GM23338 (cell line): ENCODE measurements around the gene MSH2. TPM values are rescaled to one million over a fixed set of nuclear protein-coding genes. Genes with fewer than 3 reads are reported as not detected.

Experiments
- ATAC-seq: fragments of 200-7000 bp; cut with Tn5 transposase; 3 replicates; pipeline ENCODE4 v1.9.1; 2020
- DNase-seq: peaks from one replicate; pipeline ENCODE4 v3.0.0-alpha.2; 2015; ENCODE audit warnings: low spot score
- H2AFZ ChIP-seq: fragments of 200-600 bp; sonication (generic); 2 replicates; pipeline ENCODE4 v1.8.0; 2016; ENCODE audit warnings: antibody characterized with exemption, mild to moderate bottlenecking, moderate library complexity
- H3F3A ChIP-seq: fragments of 200-600 bp; sonication (generic); replicated peaks from 2 replicates; pipeline ENCODE4 v1.8.0; 2017; ENCODE audit warnings: antibody characterized with exemption, mixed run types, low read depth
- H3K27ac ChIP-seq: fragments of 200-600 bp; sonication (generic); 2 replicates; pipeline ENCODE4 v1.6.1; 2016; ENCODE audit warnings: low read depth
- H3K27me3 ChIP-seq: fragments of 200-600 bp; sonication (generic); 2 replicates; pipeline ENCODE4 v1.8.0; 2016; ENCODE audit warnings: mild to moderate bottlenecking, mixed run types, moderate library complexity; ENCODE audit not compliant: insufficient read depth
- H3K36me3 ChIP-seq: fragments of 200-600 bp; sonication (generic); 2 replicates; pipeline ENCODE4 v1.8.0; 2016; ENCODE audit warnings: mild to moderate bottlenecking; ENCODE audit not compliant: insufficient read depth
- H3K4me1 ChIP-seq: fragments of 200-600 bp; sonication (generic); 2 replicates; pipeline ENCODE4 v1.8.0; 2016; ENCODE audit warnings: mild to moderate bottlenecking, moderate library complexity; ENCODE audit not compliant: insufficient read depth
- H3K4me2 ChIP-seq: fragments of 200-600 bp; sonication (generic); 2 replicates; pipeline ENCODE4 v1.7.1; 2017; ENCODE audit warnings: mixed run types
- H3K4me3 ChIP-seq: fragments of 200-600 bp; sonication (generic); 2 replicates; pipeline ENCODE4 v1.6.1; 2016; ENCODE audit warnings: mixed run types
- H3K79me2 ChIP-seq: fragments of 200-600 bp; sonication (generic); replicated peaks from 2 replicates; pipeline ENCODE4 v1.8.0; 2017; ENCODE audit warnings: mild to moderate bottlenecking; ENCODE audit not compliant: insufficient read depth
- H3K9me2 ChIP-seq: fragments of 200-600 bp; sonication (generic); 2 replicates; pipeline ENCODE4 v1.8.0; 2017; ENCODE audit not compliant: insufficient read depth
- H4K20me1 ChIP-seq: fragments of 200-600 bp; sonication (generic); replicated peaks from 2 replicates; pipeline ENCODE4 v1.8.0; 2017; ENCODE audit warnings: mild to moderate bottlenecking; ENCODE audit not compliant: insufficient read depth
- H3K27ac Mint-ChIP-seq: 2 replicates; pipeline ENCODE4 v1.8.0; 2020; ENCODE audit warnings: inconsistent platforms, mild to moderate bottlenecking, moderate library complexity, mixed read lengths
- H3K27me3 Mint-ChIP-seq: 3 replicates; pipeline ENCODE4 v1.8.0; 2022; ENCODE audit warnings: low read depth, mild to moderate bottlenecking, moderate library complexity, mixed read lengths, inconsistent platforms; ENCODE audit not compliant: insufficient read depth, poor library complexity
- H3K36me3 Mint-ChIP-seq: 3 replicates; pipeline ENCODE4 v1.8.0; 2021; ENCODE audit warnings: low read depth, mild to moderate bottlenecking, inconsistent platforms, moderate library complexity, mixed read lengths
- H3K4me1 Mint-ChIP-seq: 3 replicates; pipeline ENCODE4 v1.8.0; 2020; ENCODE audit warnings: mild to moderate bottlenecking, inconsistent platforms, mixed read lengths
- H3K4me3 Mint-ChIP-seq: 3 replicates; pipeline ENCODE4 v1.8.0; 2021; ENCODE audit warnings: moderate library complexity, mild to moderate bottlenecking, inconsistent platforms, mixed read lengths
- H3K9me3 Mint-ChIP-seq: 3 replicates; pipeline ENCODE4 v1.8.0; 2020; ENCODE audit warnings: moderate library complexity, mild to moderate bottlenecking, inconsistent platforms, mixed read lengths
- CREB1 ChIP-seq: fragments of 250-450 bp; sonication (Bioruptor Pico); IDR thresholded peaks from 2 replicates; pipeline ENCODE4 v1.5.0; 2020; ENCODE audit warnings: low read depth, mild to moderate bottlenecking, moderate library complexity
- CTCF ChIP-seq, 2 experiments: fragments of 200-600 bp in 1 of 2; sonication (generic) in 1 of 2; conservative IDR thresholded peaks; 2 replicates each; pipeline versions ENCODE4 v1.5.1 to v1.6.1; 2016 to 2017; ENCODE audit warnings: antibody characterized with exemption in 2 of 2, low read depth in 2 of 2, mild to moderate bottlenecking in 2 of 2, moderate library complexity in 1 of 2
- ETS1 ChIP-seq: IDR thresholded peaks from 2 replicates; pipeline ENCODE4 v1.6.1; 2016; ENCODE audit warnings: antibody characterized with exemption
- EZH2 ChIP-seq: fragments of 200-600 bp; sonication (generic); IDR thresholded peaks from one replicate; pipeline ENCODE4 v1.8.0; 2017; ENCODE audit warnings: antibody characterized with exemption, mild to moderate bottlenecking, low read depth; ENCODE audit not compliant: unreplicated experiment
- EZH2phosphoT487 ChIP-seq: fragments of 200-600 bp; sonication (generic); IDR thresholded peaks from one replicate; pipeline ENCODE4 v1.8.1; 2018; ENCODE audit warnings: antibody characterized with exemption; ENCODE audit not compliant: unreplicated experiment
- JUNB ChIP-seq: IDR thresholded peaks from one replicate; pipeline ENCODE4 v1.6.1; 2016; ENCODE audit warnings: antibody characterized with exemption; ENCODE audit not compliant: unreplicated experiment
- NANOG ChIP-seq: IDR thresholded peaks from 2 replicates; pipeline ENCODE4 v1.6.1; 2016; ENCODE audit warnings: antibody characterized with exemption, borderline replicate concordance
- POLR2AphosphoS5 ChIP-seq: IDR thresholded peaks from 2 replicates; pipeline ENCODE4 v1.6.1; 2016; ENCODE audit warnings: antibody characterized with exemption, low read depth
- REST ChIP-seq: IDR thresholded peaks from one replicate; pipeline ENCODE4 v1.6.1; 2018; ENCODE audit warnings: antibody characterized with exemption; ENCODE audit not compliant: unreplicated experiment
- STAT1 ChIP-seq: IDR thresholded peaks from one replicate; pipeline ENCODE4 v1.6.1; 2016; ENCODE audit warnings: antibody characterized with exemption; ENCODE audit not compliant: unreplicated experiment
- ZNF114 ChIP-seq: fragments of 250-450 bp; sonication (Bioruptor Pico); IDR thresholded peaks from 2 replicates; pipeline ENCODE4 v1.5.0; 2020; ENCODE audit warnings: mild to moderate bottlenecking, moderate library complexity
- ZNF331 ChIP-seq: fragments of 250-450 bp; sonication (Bioruptor Pico); IDR thresholded peaks from 2 replicates; pipeline ENCODE4 v1.5.0; 2020; ENCODE audit warnings: low read depth, mild to moderate bottlenecking, moderate library complexity
- ZNF462 ChIP-seq: fragments of 250-450 bp; sonication (Bioruptor Pico); IDR thresholded peaks from 2 replicates; pipeline ENCODE4 v1.5.0; 2020; ENCODE audit warnings: mild to moderate bottlenecking, moderate library complexity
- polyA plus RNA-seq: library from polyadenylated mRNA; unstranded; fragments of >200 nt; fragmentation: Nextera tagmentation; extraction: Ambion mirVana; gene quantifications from 2 replicates; pipeline ENCODE4 v1.2.1, GENCODE V29; 2016
- total RNA-seq: library from RNA; depleted of rRNA; stranded (reverse); fragments of >200 nt; shearing (Covaris generic); gene quantifications from 2 replicates; pipeline ENCODE4 v1.2.3, GENCODE V29; 2014

The MSH2 gene
- total and polyA plus RNA-seq, 2 experiments from 2014 or later, result 156 to 249 TPM

- Mint-ChIP-seq H3K27me3 (peaks cover 5% of the 10 kb centered on the region), H3K27ac (no peak overlapping the region), H3K4me1 (peaks cover 3% of the 10 kb centered on the region; the same call in 2 of the 3 replicates), H3K36me3 (peaks cover 60% of the 10 kb centered on the region), H3K4me3 (no peak overlapping the region), H3K9me3 (peaks cover 57% of the 10 kb centered on the region)
- Histone ChIP-seq H4K20me1 (no peaks in the 10 kb centered on the region), H3K9me2 (no peaks in the 10 kb centered on the region), H2AFZ (no peak overlapping the region), H3K36me3 (peaks cover 7% of the 10 kb centered on the region; the same call in 1 of the 2 replicates), H3K4me2 (no peak overlapping the region), H3K27me3 (no peaks in the 10 kb centered on the region), H3K4me1 (no peaks in the 10 kb centered on the region), H3F3A (no peaks in the 10 kb centered on the region), H3K4me3 (no peak overlapping the region), H3K27ac (no peak overlapping the region), H3K79me2 (no peaks in the 10 kb centered on the region)
- TF ChIP-seq REST (no peak), ZNF331 (CRISPR knock-in tag) (no peak), STAT1 (no peak), CREB1 (CRISPR knock-in tag) (no peak), EZH2 (no peak), ETS1 (no peak), JUNB (no peak), EZH2phosphoT487 (no peak), NANOG (no peak), ZNF114 (CRISPR knock-in tag) (no peak), ZNF462 (CRISPR knock-in tag) (no peak), POLR2AphosphoS5 (no peak), CTCF (conservative IDR thresholded peaks at IDR 0.05; ENCODE audit: low read depth in 2 of 2) (no peak)
- DNase-seq (no peak), ATAC-seq (no peak)
Measured at GRCh38 chr2:47501374-47502200, 98.6 kb downstream of the MSH2 start.
